Spleen (tissue), 7 donors: ENCODE results near the gene SMPD1.

Experiments
- POLR2A ChIP-seq, 3 donors: fragments of 450-650 bp; IDR thresholded peaks; one replicate each; pipeline ENCODE4 v1.5.1; 2017; ENCODE audit warnings: antibody characterized with exemption in 3 of 3, mild to moderate bottlenecking in 1 of 3
- POLR2AphosphoS5 ChIP-seq, 3 donors: sonication (generic); formaldehyde crosslinking; IDR thresholded peaks; one replicate each; pipeline ENCODE4 v1.5.1; 2017; ENCODE audit warnings: antibody characterized with exemption in 3 of 3
- TF ChIP-seq, protein P1 (sequence below), 11 experiments: fragments of 200-600 bp in 7 of 11; fragments of 450-650 bp in 4 of 11; sonication (generic) in 4 of 11; IDR thresholded peaks in 8 of 11; conservative IDR thresholded peaks in 3 of 11; 1 replicate in 7 of 11; 2 replicates in 4 of 11; pipeline versions ENCODE4 v1.4.0 to v1.8.0; 2016 to 2021; ENCODE audit warnings: antibody characterized with exemption in 11 of 11, inconsistent platforms in 4 of 11, mild to moderate bottlenecking in 1 of 11
- donor health status: DM: no; HTN: no; CAD: no; lungs with moderate emphysema.
- donor health status: DM: no; HTN: no; CAD: no.
- donor health status: DM: no; HTN: no; CAD: no.

DNA sequence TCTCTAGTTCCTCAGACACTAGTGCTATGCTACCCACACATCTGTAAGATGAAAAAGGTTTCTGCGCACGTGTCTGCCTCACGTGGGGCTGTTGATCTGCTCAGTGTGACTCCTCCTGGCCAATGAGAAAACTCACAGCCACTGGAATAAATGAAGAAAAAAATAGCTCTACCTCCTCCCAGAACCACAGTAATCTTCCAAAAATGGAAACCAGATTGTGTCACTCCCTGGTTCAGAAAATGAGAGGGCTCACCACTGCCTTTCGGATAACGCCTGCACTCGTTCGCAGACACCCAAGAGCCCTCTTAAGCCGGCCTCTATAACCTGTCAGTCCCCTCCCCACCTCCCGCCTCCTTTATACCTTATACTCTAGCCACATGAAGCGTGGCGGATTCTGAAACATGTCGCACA lies 23.5 kb downstream of the SMPD1 start:
- TF ChIP-seq POLR2A (IDR thresholded peaks at IDR 0.05) (no peak), POLR2AphosphoS5 (IDR thresholded peaks at IDR 0.05) (no peak)
- TF ChIP-seq, protein P1, sequence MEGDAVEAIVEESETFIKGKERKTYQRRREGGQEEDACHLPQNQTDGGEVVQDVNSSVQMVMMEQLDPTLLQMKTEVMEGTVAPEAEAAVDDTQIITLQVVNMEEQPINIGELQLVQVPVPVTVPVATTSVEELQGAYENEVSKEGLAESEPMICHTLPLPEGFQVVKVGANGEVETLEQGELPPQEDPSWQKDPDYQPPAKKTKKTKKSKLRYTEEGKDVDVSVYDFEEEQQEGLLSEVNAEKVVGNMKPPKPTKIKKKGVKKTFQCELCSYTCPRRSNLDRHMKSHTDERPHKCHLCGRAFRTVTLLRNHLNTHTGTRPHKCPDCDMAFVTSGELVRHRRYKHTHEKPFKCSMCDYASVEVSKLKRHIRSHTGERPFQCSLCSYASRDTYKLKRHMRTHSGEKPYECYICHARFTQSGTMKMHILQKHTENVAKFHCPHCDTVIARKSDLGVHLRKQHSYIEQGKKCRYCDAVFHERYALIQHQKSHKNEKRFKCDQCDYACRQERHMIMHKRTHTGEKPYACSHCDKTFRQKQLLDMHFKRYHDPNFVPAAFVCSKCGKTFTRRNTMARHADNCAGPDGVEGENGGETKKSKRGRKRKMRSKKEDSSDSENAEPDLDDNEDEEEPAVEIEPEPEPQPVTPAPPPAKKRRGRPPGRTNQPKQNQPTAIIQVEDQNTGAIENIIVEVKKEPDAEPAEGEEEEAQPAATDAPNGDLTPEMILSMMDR (IDR thresholded peaks at IDR 0.05 in 8 of 11, conservative IDR thresholded peaks at IDR 0.05 in 3 of 11): no peak
